OCI-LY1 (cell line): ENCODE results near the gene SLC28A3.

Source experiments
- H2AFZ ChIP-seq: fragments of 200-600 bp; sonication (generic), shearing (Covaris generic); 2 replicates; pipeline ENCODE4 v1.6.0; 2014; ENCODE audit warnings: antibody characterized with exemption, mild to moderate bottlenecking, low read length
- H3F3A ChIP-seq: fragments of 200-600 bp; sonication (generic), shearing (Covaris generic); 2 replicates; pipeline ENCODE4 v1.6.0; 2014; ENCODE audit warnings: mild to moderate bottlenecking, antibody characterized with exemption, low read length, moderate library complexity; ENCODE audit not compliant: insufficient read depth
- H3K27ac ChIP-seq: fragments of 200-600 bp; sonication (generic); 2 replicates; pipeline ENCODE4 v1.5.1; 2014; ENCODE audit warnings: low read length, mixed run types, mild to moderate bottlenecking, low read depth; ENCODE audit not compliant: poor library complexity, severe bottlenecking
- H3K27me3 ChIP-seq: fragments of 200-600 bp; sonication (generic); 2 replicates; pipeline ENCODE4 v1.6.0; 2014; ENCODE audit warnings: antibody characterized with exemption, mild to moderate bottlenecking, low read length, moderate library complexity; ENCODE audit not compliant: insufficient read depth
- H3K36me3 ChIP-seq: fragments of 200-600 bp; sonication (generic); 2 replicates; pipeline ENCODE4 v1.6.1; 2014; ENCODE audit warnings: mild to moderate bottlenecking, antibody characterized with exemption, low read length, moderate library complexity, mixed read lengths; ENCODE audit not compliant: insufficient read depth
- H3K4me1 ChIP-seq: fragments of 200-600 bp; sonication (generic); 2 replicates; pipeline ENCODE4 v1.5.1; 2014; ENCODE audit warnings: mild to moderate bottlenecking, low read length, moderate library complexity; ENCODE audit not compliant: insufficient read depth, severe bottlenecking
- H3K4me2 ChIP-seq: fragments of 200-600 bp; sonication (generic), shearing (Covaris generic); 2 replicates; pipeline ENCODE4 v1.6.1; 2014; ENCODE audit warnings: low read length
- H3K4me3 ChIP-seq: fragments of 200-600 bp; sonication (generic); 2 replicates; pipeline ENCODE4 v1.5.1; 2014; ENCODE audit warnings: low read length, low read depth, mild to moderate bottlenecking, mixed read lengths; ENCODE audit not compliant: poor library complexity, severe bottlenecking
- H3K79me2 ChIP-seq: fragments of 200-600 bp; shearing (Covaris generic); 2 replicates; pipeline ENCODE4 v1.6.1; 2016; ENCODE audit warnings: mixed run types, low read length, mixed read lengths; ENCODE audit not compliant: insufficient read depth
- H3K9ac ChIP-seq: fragments of 200-600 bp; sonication (generic), shearing (Covaris generic); 2 replicates; pipeline ENCODE4 v1.6.1; 2014; ENCODE audit warnings: mild to moderate bottlenecking, low read length, mixed read lengths
- H3K9me2 ChIP-seq: fragments of 200-600 bp; sonication (generic), shearing (Covaris generic); 2 replicates; pipeline ENCODE4 v1.6.1; 2014; ENCODE audit warnings: low read depth, mild to moderate bottlenecking, low read length, mixed read lengths
- H3K9me3 ChIP-seq: fragments of 200-600 bp; shearing (Covaris generic); 2 replicates; pipeline ENCODE4 v1.6.1; 2014; ENCODE audit warnings: low read length, mixed read lengths
- H4K20me1 ChIP-seq: fragments of 200-600 bp; sonication (generic), shearing (Covaris generic); 2 replicates; pipeline ENCODE4 v1.6.0; 2016; ENCODE audit warnings: mild to moderate bottlenecking, low read length; ENCODE audit not compliant: insufficient read depth
- EZH2 ChIP-seq: fragments of 200-600 bp; sonication (generic), shearing (Covaris generic); IDR thresholded peaks from 2 replicates; pipeline ENCODE4 v1.8.0; 2017; ENCODE audit warnings: borderline replicate concordance, mixed run types, mild to moderate bottlenecking, antibody characterized with exemption, low read length, moderate library complexity, mixed read lengths
- TF ChIP-seq, protein P1 (sequence below): fragments of 200-600 bp; sonication (generic), shearing (Covaris generic); IDR thresholded peaks from 2 replicates; pipeline ENCODE4 v1.5.1; 2017; ENCODE audit warnings: mild to moderate bottlenecking, antibody characterized with exemption, low read length, moderate library complexity, mixed read lengths

The SLC28A3 gene

GRCh38 chr9:84277646-84278045 is 62.9 kb downstream of the SLC28A3 start:
- no peaks in the 10 kb centered on the region for H3K9me2 ChIP-seq
- no peak overlapping the region for H3K9ac ChIP-seq
- no peak overlapping the region for H2AFZ ChIP-seq
- no peak overlapping the region for H3K4me3 ChIP-seq
- no peak overlapping the region for H3K27ac ChIP-seq
- no peaks in the 10 kb centered on the region for H3K27me3 ChIP-seq
- H3K4me2 ChIP-seq = no peak overlapping the region
- H3K36me3 ChIP-seq = no peaks in the 10 kb centered on the region
- H3K9me3 ChIP-seq = no peaks in the 10 kb centered on the region
- no peaks in the 10 kb centered on the region for H3F3A ChIP-seq
- TF ChIP-seq, protein P1, sequence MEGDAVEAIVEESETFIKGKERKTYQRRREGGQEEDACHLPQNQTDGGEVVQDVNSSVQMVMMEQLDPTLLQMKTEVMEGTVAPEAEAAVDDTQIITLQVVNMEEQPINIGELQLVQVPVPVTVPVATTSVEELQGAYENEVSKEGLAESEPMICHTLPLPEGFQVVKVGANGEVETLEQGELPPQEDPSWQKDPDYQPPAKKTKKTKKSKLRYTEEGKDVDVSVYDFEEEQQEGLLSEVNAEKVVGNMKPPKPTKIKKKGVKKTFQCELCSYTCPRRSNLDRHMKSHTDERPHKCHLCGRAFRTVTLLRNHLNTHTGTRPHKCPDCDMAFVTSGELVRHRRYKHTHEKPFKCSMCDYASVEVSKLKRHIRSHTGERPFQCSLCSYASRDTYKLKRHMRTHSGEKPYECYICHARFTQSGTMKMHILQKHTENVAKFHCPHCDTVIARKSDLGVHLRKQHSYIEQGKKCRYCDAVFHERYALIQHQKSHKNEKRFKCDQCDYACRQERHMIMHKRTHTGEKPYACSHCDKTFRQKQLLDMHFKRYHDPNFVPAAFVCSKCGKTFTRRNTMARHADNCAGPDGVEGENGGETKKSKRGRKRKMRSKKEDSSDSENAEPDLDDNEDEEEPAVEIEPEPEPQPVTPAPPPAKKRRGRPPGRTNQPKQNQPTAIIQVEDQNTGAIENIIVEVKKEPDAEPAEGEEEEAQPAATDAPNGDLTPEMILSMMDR = no peak
- no peak for TF ChIP-seq EZH2
- H4K20me1 ChIP-seq = no peaks in the 10 kb centered on the region
- H3K4me1 ChIP-seq = no peaks in the 10 kb centered on the region
- H3K79me2 ChIP-seq = no peaks in the 10 kb centered on the region

DNA sequence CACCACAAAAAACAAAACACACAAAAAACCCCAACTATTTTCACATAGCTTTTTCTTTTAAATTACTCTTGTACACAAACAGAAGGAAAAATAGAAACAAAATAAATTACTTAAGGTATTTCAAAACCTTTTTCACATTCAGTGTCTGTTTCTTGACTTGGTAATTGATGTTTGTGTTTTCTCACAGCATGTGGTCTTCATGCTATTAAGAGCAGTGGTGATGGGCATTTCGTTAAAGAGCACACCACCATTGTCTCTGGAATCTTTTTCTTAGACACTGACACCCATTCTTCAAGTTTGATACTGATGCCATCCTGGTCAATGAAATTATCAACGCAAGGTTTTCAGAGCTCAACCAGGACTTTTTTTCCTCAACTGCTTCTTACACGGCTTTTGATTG is 63.8 kb downstream of the SLC28A3 start:
- Histone ChIP-seq H3K27me3 (no peaks in the 10 kb centered on the region), H3K9ac (no peak overlapping the region), H3K36me3 (no peaks in the 10 kb centered on the region), H2AFZ (no peak overlapping the region), H3K4me1 (peaks cover under 1% of the 10 kb centered on the region), H3K27ac (no peak overlapping the region), H3K9me3 (no peaks in the 10 kb centered on the region), H3K4me2 (no peak overlapping the region), H3K4me3 (no peak overlapping the region), H3K79me2 (no peaks in the 10 kb centered on the region), H3F3A (no peaks in the 10 kb centered on the region), H3K9me2 (no peaks in the 10 kb centered on the region), H4K20me1 (no peaks in the 10 kb centered on the region)
- TF ChIP-seq, protein P1 = no peak
- TF ChIP-seq EZH2 = no peak

DNA sequence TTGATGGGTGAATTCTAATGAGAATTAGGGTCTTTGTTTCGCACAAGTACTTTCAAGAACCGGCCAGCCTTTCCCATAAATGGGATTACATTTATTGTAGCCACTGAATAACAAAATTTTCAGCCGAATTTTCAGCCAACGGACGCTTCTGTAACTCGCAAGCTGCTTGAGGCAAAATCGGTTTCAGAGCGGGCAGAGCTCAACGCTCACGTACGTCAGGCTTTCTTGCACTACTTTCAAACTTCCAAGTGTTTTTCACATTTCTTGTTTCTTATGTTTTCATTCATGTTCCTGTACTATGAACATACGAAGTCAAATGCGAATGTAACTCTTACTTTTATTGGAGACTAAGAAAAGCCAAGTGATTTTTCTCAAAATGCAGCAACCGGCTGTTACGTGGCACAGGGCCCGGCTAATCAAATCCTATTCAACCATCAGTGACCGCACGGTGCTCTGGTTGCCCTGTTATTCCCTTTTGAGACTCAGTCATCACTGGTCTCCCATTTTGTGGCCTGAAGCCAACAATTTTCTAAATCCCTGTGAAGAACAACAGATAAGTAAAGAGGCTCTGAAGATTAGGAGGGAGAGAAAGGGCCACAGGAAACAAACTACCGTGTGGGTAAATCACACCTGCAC is 68.5 kb downstream of the SLC28A3 start:
- no peaks in the 10 kb centered on the region for H3K9me3 ChIP-seq
- H3K27ac ChIP-seq = no peak overlapping the region
- TF ChIP-seq, protein P1 = no peak
- TF ChIP-seq EZH2 = no peak
- no peaks in the 10 kb centered on the region for H3K27me3 ChIP-seq
- H3K36me3 ChIP-seq = no peaks in the 10 kb centered on the region
- no peak overlapping the region for H2AFZ ChIP-seq
- H4K20me1 ChIP-seq = no peaks in the 10 kb centered on the region
- peaks cover 6% of the 10 kb centered on the region for H3K4me1 ChIP-seq
- H3K9ac ChIP-seq = no peak overlapping the region
- H3K79me2 ChIP-seq = no peaks in the 10 kb centered on the region
- no peaks in the 10 kb centered on the region for H3F3A ChIP-seq
- H3K4me3 ChIP-seq = no peak overlapping the region
- peak overlapping the region; percentile 18; the same call in 1 of the 2 replicates for H3K4me2 ChIP-seq
- no peaks in the 10 kb centered on the region for H3K9me2 ChIP-seq
